ENCODE results near the gene CHD5. TPM values are rescaled to one million over a fixed set of nuclear protein-coding genes. Genes with fewer than 3 reads are reported as not detected.

CHD5 gene
- total RNA-seq, 1 experiment from 2014 or later: 6.1 TPM

DNA sequence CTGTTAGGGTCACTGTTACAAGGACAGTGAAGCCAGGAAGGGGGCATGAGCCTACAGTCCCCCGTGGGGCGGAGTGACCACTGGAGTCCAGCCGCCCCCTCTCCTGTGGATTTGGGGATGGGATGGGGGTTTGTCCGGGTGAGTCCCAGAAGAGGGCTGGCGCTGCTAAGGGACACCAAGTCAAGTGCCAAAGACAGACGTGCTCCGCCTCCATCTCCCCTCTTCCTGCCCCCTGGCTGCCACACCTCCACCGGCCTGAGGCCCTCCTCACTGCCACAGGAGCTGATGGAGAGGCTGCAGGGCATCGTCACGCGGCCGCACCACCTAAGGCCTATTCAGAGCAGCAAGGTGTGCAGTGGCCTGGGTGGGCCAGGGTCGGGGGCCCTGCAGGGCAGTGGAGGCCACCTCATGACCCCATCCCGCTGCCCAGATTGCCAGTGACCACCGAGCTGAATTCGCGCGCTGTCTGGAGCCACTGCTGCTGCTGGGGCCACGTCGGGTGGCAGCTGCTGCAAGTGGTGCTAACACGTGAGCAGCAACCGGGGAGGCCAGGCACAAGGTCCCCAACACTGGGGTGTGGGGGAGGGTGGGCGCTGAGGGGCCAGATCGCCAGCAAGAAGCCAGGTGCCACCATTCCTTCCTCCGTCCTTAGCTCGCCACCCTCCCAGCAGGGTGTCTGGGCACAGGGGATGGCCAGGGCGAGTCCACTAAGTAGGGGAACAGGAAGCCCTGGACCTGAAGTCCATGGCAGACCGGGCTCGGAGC is 30.7 kb upstream of the CHD5 start:
- TF ChIP-seq, protein P1, sequence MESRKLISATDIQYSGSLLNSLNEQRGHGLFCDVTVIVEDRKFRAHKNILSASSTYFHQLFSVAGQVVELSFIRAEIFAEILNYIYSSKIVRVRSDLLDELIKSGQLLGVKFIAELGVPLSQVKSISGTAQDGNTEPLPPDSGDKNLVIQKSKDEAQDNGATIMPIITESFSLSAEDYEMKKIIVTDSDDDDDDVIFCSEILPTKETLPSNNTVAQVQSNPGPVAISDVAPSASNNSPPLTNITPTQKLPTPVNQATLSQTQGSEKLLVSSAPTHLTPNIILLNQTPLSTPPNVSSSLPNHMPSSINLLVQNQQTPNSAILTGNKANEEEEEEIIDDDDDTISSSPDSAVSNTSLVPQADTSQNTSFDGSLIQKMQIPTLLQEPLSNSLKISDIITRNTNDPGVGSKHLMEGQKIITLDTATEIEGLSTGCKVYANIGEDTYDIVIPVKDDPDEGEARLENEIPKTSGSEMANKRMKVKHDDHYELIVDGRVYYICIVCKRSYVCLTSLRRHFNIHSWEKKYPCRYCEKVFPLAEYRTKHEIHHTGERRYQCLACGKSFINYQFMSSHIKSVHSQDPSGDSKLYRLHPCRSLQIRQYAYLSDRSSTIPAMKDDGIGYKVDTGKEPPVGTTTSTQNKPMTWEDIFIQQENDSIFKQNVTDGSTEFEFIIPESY (IDR thresholded peaks at IDR 0.05; ENCODE audit: extremely low read depth, insufficient replicate concordance, low read length): no peak
- TF ChIP-seq CEBPB (IDR thresholded peaks at IDR 0.05; ENCODE audit: low read depth) (no peak), YY1 (IDR thresholded peaks at IDR 0.05; ENCODE audit: extremely low read depth, insufficient replicate concordance, low read depth, low read length) (no peak), CBX3 (IDR thresholded peaks at IDR 0.05; ENCODE audit: low read depth) (no peak), ELF1 (IDR thresholded peaks at IDR 0.05; ENCODE audit: borderline replicate concordance, low read depth) (no peak), TCF7L2 (IDR thresholded peaks at IDR 0.05; ENCODE audit: borderline replicate concordance, extremely low read depth, insufficient read depth, insufficient read length) (no peak), SIN3A (IDR thresholded peaks at IDR 0.05; ENCODE audit: low read depth) (no peak), FOSL1 (IDR thresholded peaks at IDR 0.05; ENCODE audit: low read depth) (no peak), EZH2 (IDR thresholded peaks at IDR 0.05) (no peak)
- TF ChIP-seq, protein P2, sequence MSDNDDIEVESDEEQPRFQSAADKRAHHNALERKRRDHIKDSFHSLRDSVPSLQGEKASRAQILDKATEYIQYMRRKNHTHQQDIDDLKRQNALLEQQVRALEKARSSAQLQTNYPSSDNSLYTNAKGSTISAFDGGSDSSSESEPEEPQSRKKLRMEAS (IDR thresholded peaks at IDR 0.05): no peak
- TF ChIP-seq, protein P3, sequence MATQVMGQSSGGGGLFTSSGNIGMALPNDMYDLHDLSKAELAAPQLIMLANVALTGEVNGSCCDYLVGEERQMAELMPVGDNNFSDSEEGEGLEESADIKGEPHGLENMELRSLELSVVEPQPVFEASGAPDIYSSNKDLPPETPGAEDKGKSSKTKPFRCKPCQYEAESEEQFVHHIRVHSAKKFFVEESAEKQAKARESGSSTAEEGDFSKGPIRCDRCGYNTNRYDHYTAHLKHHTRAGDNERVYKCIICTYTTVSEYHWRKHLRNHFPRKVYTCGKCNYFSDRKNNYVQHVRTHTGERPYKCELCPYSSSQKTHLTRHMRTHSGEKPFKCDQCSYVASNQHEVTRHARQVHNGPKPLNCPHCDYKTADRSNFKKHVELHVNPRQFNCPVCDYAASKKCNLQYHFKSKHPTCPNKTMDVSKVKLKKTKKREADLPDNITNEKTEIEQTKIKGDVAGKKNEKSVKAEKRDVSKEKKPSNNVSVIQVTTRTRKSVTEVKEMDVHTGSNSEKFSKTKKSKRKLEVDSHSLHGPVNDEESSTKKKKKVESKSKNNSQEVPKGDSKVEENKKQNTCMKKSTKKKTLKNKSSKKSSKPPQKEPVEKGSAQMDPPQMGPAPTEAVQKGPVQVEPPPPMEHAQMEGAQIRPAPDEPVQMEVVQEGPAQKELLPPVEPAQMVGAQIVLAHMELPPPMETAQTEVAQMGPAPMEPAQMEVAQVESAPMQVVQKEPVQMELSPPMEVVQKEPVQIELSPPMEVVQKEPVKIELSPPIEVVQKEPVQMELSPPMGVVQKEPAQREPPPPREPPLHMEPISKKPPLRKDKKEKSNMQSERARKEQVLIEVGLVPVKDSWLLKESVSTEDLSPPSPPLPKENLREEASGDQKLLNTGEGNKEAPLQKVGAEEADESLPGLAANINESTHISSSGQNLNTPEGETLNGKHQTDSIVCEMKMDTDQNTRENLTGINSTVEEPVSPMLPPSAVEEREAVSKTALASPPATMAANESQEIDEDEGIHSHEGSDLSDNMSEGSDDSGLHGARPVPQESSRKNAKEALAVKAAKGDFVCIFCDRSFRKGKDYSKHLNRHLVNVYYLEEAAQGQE (IDR thresholded peaks at IDR 0.05; ENCODE audit: low read depth): no peak
- peaks cover 24% of the 10 kb centered on the region for H3K79me2 ChIP-seq (ENCODE audit: insufficient read depth, low read length)
- H3K4me2 ChIP-seq (ENCODE audit: low read length): no peak overlapping the region
- DNase-seq (ENCODE audit: low read depth, low spot score) (no peak), ATAC-seq (no peak)
- no peaks in the 10 kb centered on the region for H3K27me3 ChIP-seq (ENCODE audit: insufficient read depth, low read length)
- no peaks in the 10 kb centered on the region for H3K9me2 ChIP-seq (ENCODE audit: insufficient read depth)
- no peak overlapping the region for H3K9ac ChIP-seq (ENCODE audit: low read length)
- peaks cover 0 to 13% of the 10 kb centered on the region in 2 experiments; a peak in 3 of 4 replicates for H3K4me1 ChIP-seq (ENCODE audit: control insufficient read depth in 1 of 2, insufficient read depth in 2 of 2, low read length in 2 of 2)
- no peaks in the 10 kb centered on the region for H3K9me3 ChIP-seq (ENCODE audit: control insufficient read depth in 1 of 2, insufficient read depth in 1 of 2, low read depth in 1 of 2, low read length in 2 of 2)
- peaks cover 0 to 29% of the 10 kb centered on the region in 2 experiments; a peak in 2 of 4 replicates for H3K36me3 ChIP-seq (ENCODE audit: control insufficient read depth in 1 of 2, insufficient read depth in 2 of 2, low read length in 2 of 2)
- intact Hi-C loops (cut with micrococcal nuclease): no loop called here
- POLR2A ChIA-PET: no interaction called here
- H3K27ac ChIP-seq (ENCODE audit: low read depth, low read length): no peak overlapping the region
- RAD21 ChIA-PET (ENCODE audit: low non-redundant PET in 1 of 2, low total read pairs in 2 of 2, uncharacterized antibody in 2 of 2, unreplicated experiment in 2 of 2): no interaction called here
- BruUV-seq (replicated peaks): no TSS peak
- H3K4me3 ChIP-seq (replicated peaks in 1 of 2; ENCODE audit: low read depth in 1 of 2, low read length in 2 of 2): no peak overlapping the region
- CTCF ChIA-PET: no interaction called here
- H4K20me1 ChIP-seq (ENCODE audit: insufficient read depth): no peaks in the 10 kb centered on the region
- no peak overlapping the region for H2AFZ ChIP-seq (ENCODE audit: low read depth, low read length, poor library complexity, severe bottlenecking)
